ENCODE measurements around the gene SLC1A2. TPM values are rescaled to one million over a fixed set of nuclear protein-coding genes. Genes with fewer than 3 reads are reported as not detected.

The SLC1A2 gene
- total RNA-seq, 1 experiment from 2014 or later = 0.50 TPM

GRCh38 chr11:35250192-35250591 is 169.2 kb downstream of the SLC1A2 start:
- no peaks in the 10 kb centered on the region for H3K4me1 Mint-ChIP-seq
- no peak overlapping the region for H2BK20ac ChIP-seq (ENCODE audit: low read depth, low read length, poor library complexity, severe bottlenecking)
- H3K27ac Mint-ChIP-seq = no peak overlapping the region
- H4K91ac ChIP-seq (ENCODE audit: insufficient read length, low read depth, low read length) = no peak overlapping the region
- H2BK12ac ChIP-seq (ENCODE audit: insufficient read length, low read depth, low read length) = no peak overlapping the region
- no peak overlapping the region for H2AFZ ChIP-seq (ENCODE audit: low read length)
- H2BK120ac ChIP-seq (ENCODE audit: low read depth, low read length, poor library complexity, severe bottlenecking) = no peak overlapping the region
- H3K9ac ChIP-seq (ENCODE audit: extremely low read depth, insufficient read length, low read length) = no peak overlapping the region
- H3K18ac ChIP-seq (ENCODE audit: insufficient read length, low read depth, low read length) = no peak overlapping the region
- no peak overlapping the region for H3K4me3 Mint-ChIP-seq
- no peak overlapping the region for H2BK5ac ChIP-seq (ENCODE audit: insufficient read length, low read length)
- H3K4me1 ChIP-seq (ENCODE audit: insufficient read depth, low read length) = no peaks in the 10 kb centered on the region
- no peaks in the 10 kb centered on the region for H3K36me3 Mint-ChIP-seq (ENCODE audit: insufficient read depth in 1 of 3, low read depth in 3 of 3)
- no peaks in the 10 kb centered on the region for H3K9me3 Mint-ChIP-seq
- no peak overlapping the region for H2BK15ac ChIP-seq (ENCODE audit: low read depth, low read length)
- WGBS (ENCODE audit: extremely low coverage, insufficient read length, low lambda C conversion rate) = no CpG with 5 or more reads among the region's 4 CpGs
- H2AK5ac ChIP-seq (ENCODE audit: insufficient read length, low read length) = no peak overlapping the region
- no peak for TF ChIP-seq CTCF (conservative IDR thresholded peaks at IDR 0.05)
- H3K27ac ChIP-seq (ENCODE audit: insufficient read length, low read depth, low read length) = no peak overlapping the region
- H3K14ac ChIP-seq (ENCODE audit: insufficient read depth, low read length) = no peak overlapping the region
- H3K56ac ChIP-seq (ENCODE audit: insufficient read length, low read depth, low read length) = no peak overlapping the region
- no peaks in the 10 kb centered on the region for H3K23me2 ChIP-seq (ENCODE audit: insufficient read length, low read depth, low read length, poor library complexity, severe bottlenecking)
- H3K27me3 Mint-ChIP-seq (ENCODE audit: low read depth) = no peaks in the 10 kb centered on the region
- H3K79me1 ChIP-seq (ENCODE audit: insufficient read depth, low read depth, low read length, poor library complexity, severe bottlenecking) = no peaks in the 10 kb centered on the region
- H3K9me3 ChIP-seq (ENCODE audit: control insufficient read depth, low read depth, low read length) = no peaks in the 10 kb centered on the region
- no peak overlapping the region for H4K5ac ChIP-seq (ENCODE audit: insufficient read length, low read depth, low read length)
- no peak for DNase-seq
- no peak overlapping the region for H3K4me2 ChIP-seq (ENCODE audit: insufficient read depth, insufficient read length, low read length)
- H3T11ph ChIP-seq (ENCODE audit: low read length) = no peak overlapping the region
- H3K23ac ChIP-seq (ENCODE audit: insufficient read length, low read depth, low read length) = no peak overlapping the region
- H4K8ac ChIP-seq (replicated peaks; ENCODE audit: insufficient read length, low read depth, low read length) = no peak overlapping the region
- no peaks in the 10 kb centered on the region for H3K27me3 ChIP-seq (ENCODE audit: insufficient read depth, low read length)
- no peaks in the 10 kb centered on the region for H3K79me2 ChIP-seq (ENCODE audit: insufficient read depth, low read length)
- H4K20me1 ChIP-seq (ENCODE audit: control insufficient read depth, insufficient read depth, insufficient read length) = no peaks in the 10 kb centered on the region
- H3K4ac ChIP-seq (ENCODE audit: low read depth, low read length) = no peak overlapping the region

Data from H9 (cell line).